Measurements from ENCODE around the gene SMTN.

DNA sequence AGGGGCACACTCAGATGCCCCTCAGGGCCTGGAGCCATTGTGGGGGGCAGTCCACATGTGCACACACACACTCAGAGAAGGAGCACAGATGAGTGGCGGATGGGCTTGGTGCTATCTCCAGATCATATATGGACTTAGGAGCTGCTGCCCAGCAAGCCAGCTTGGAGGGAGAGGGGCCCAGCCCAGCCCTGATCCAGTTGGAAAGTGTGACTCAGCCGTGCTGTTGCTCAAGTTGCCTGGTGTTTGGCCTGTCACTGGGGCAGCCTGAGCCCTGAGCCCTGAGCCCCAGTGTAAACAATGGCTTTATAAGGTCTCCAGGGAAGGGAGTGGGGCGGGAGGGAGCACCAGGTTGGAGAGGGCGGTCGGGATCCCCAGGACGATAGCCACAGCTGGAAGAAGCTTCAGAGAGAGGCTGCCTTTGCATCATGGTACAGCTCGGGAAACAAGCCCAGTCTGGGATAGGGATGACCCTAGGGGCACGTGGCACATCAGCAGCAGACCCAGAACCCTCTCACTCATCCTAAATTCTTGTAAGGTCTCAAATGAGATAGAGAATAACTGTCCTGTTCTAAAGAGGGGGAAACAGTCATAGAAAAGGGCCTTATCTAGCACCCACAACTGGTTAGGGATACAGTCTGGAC, 21.4 kb downstream of the SMTN start:
- no peak for TF ChIP-seq CTCF (IDR thresholded peaks at IDR 0.05; ENCODE audit: extremely low read depth in 1 of 2, insufficient read depth in 1 of 2, low read depth in 1 of 2, low read length in 2 of 2)
- no peak for TF ChIP-seq POLR2AphosphoS5 (IDR thresholded peaks at IDR 0.05; ENCODE audit: insufficient read depth, low read depth, low read length)
- TF ChIP-seq POLR2A (IDR thresholded peaks at IDR 0.05; ENCODE audit: low read depth, low read length) = peak; percentile 32
- TF ChIP-seq, protein P1, sequence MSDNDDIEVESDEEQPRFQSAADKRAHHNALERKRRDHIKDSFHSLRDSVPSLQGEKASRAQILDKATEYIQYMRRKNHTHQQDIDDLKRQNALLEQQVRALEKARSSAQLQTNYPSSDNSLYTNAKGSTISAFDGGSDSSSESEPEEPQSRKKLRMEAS (IDR thresholded peaks at IDR 0.05; ENCODE audit: insufficient read depth, insufficient read length) = no peak
